Measurements from ENCODE around the gene SPIRE1.

Gene SPIRE1

GRCh38 chr18:12586956-12587355 lies 71.0 kb downstream of the SPIRE1 start:
- DNase-seq (ENCODE audit: low read depth): no peak
- no peak for TF ChIP-seq MYC (IDR thresholded peaks at IDR 0.05; ENCODE audit: low read depth, low read length)
- no peak for TF ChIP-seq MAX (IDR thresholded peaks at IDR 0.05; ENCODE audit: low read depth, low read length)
- no peak for TF ChIP-seq POLR2A (IDR thresholded peaks at IDR 0.05; ENCODE audit: extremely low read depth, insufficient read length)
- TF ChIP-seq CTCF (IDR thresholded peaks at IDR 0.05; ENCODE audit: low read depth, low read length): no peak
- H3K4me3 ChIP-seq (ENCODE audit: low read depth, low read length): no peak overlapping the region

- peak; percentile 44 for DNase-seq (ENCODE audit: low read depth)
- TF ChIP-seq MAX (IDR thresholded peaks at IDR 0.05; ENCODE audit: low read depth, low read length) (no peak), POLR2A (IDR thresholded peaks at IDR 0.05; ENCODE audit: extremely low read depth, insufficient read length) (no peak), MYC (IDR thresholded peaks at IDR 0.05; ENCODE audit: low read depth, low read length) (no peak), CTCF (IDR thresholded peaks at IDR 0.05; ENCODE audit: low read depth, low read length) (no peak)
- H3K4me3 ChIP-seq (ENCODE audit: low read depth, low read length): no peak overlapping the region
These were observed 72.7 kb downstream of the SPIRE1 start for GRCh38 chr18:12585218-12585617.

- no peak overlapping the region for H3K4me3 ChIP-seq (ENCODE audit: low read depth, low read length)
- TF ChIP-seq MYC (IDR thresholded peaks at IDR 0.05; ENCODE audit: low read depth, low read length): no peak
- TF ChIP-seq MAX (IDR thresholded peaks at IDR 0.05; ENCODE audit: low read depth, low read length): no peak
- TF ChIP-seq CTCF (IDR thresholded peaks at IDR 0.05; ENCODE audit: low read depth, low read length): no peak
- TF ChIP-seq POLR2A (IDR thresholded peaks at IDR 0.05; ENCODE audit: extremely low read depth, insufficient read length): no peak
- no peak for DNase-seq (ENCODE audit: low read depth)
These were observed 77.1 kb downstream of the SPIRE1 start for GRCh38 chr18:12580630-12581342.

GRCh38 chr18:12579775-12580174 lies 78.1 kb downstream of the SPIRE1 start:
- H3K4me3 ChIP-seq (ENCODE audit: low read depth, low read length): no peak overlapping the region
- no peak for TF ChIP-seq CTCF (IDR thresholded peaks at IDR 0.05; ENCODE audit: low read depth, low read length)
- no peak for TF ChIP-seq POLR2A (IDR thresholded peaks at IDR 0.05; ENCODE audit: extremely low read depth, insufficient read length)
- no peak for TF ChIP-seq MAX (IDR thresholded peaks at IDR 0.05; ENCODE audit: low read depth, low read length)
- TF ChIP-seq MYC (IDR thresholded peaks at IDR 0.05; ENCODE audit: low read depth, low read length): no peak
- DNase-seq (ENCODE audit: low read depth): no peak

GRCh38 chr18:12577848-12578247 lies 80.1 kb downstream of the SPIRE1 start:
- no peak for DNase-seq (ENCODE audit: low read depth)
- no peak overlapping the region for H3K4me3 ChIP-seq (ENCODE audit: low read depth, low read length)
- no peak for TF ChIP-seq MYC (IDR thresholded peaks at IDR 0.05; ENCODE audit: low read depth, low read length)

- no peak for TF ChIP-seq MAX (IDR thresholded peaks at IDR 0.05; ENCODE audit: low read depth, low read length)
- TF ChIP-seq MYC (IDR thresholded peaks at IDR 0.05; ENCODE audit: low read depth, low read length): no peak
- TF ChIP-seq CTCF (IDR thresholded peaks at IDR 0.05; ENCODE audit: low read depth, low read length): no peak
- TF ChIP-seq POLR2A (IDR thresholded peaks at IDR 0.05; ENCODE audit: extremely low read depth, insufficient read length): no peak
- no peak overlapping the region for H3K4me3 ChIP-seq (ENCODE audit: low read depth, low read length)
- peak; percentile 7 for DNase-seq (ENCODE audit: low read depth)
These were observed 83.3 kb downstream of the SPIRE1 start for GRCh38 chr18:12574494-12575185.

All from NB4 (cell line).